Uterus (tissue), 2 donors: Measurements from ENCODE around the gene SMAP2.

Experiments used
- POLR2A ChIP-seq, 2 donors: fragments of 450-650 bp; IDR thresholded peaks; one replicate each; pipeline ENCODE4 v1.6.1; 2016; ENCODE audit warnings: antibody characterized with exemption in 2 of 2, mild to moderate bottlenecking in 1 of 2, moderate library complexity in 1 of 2
- TF ChIP-seq, protein P1 (sequence below), 4 experiments: fragments of 200-600 bp in 2 of 4; fragments of 450-650 bp in 2 of 4; sonication (generic) in 2 of 4; IDR thresholded peaks; one replicate each; pipeline ENCODE4 v1.5.1; 2016 to 2019; ENCODE audit warnings: antibody characterized with exemption in 4 of 4, mild to moderate bottlenecking in 2 of 4, moderate library complexity in 1 of 4

GRCh38 chr1:40432644-40433390 is 59.3 kb downstream of the SMAP2 start:
- TF ChIP-seq, protein P1, sequence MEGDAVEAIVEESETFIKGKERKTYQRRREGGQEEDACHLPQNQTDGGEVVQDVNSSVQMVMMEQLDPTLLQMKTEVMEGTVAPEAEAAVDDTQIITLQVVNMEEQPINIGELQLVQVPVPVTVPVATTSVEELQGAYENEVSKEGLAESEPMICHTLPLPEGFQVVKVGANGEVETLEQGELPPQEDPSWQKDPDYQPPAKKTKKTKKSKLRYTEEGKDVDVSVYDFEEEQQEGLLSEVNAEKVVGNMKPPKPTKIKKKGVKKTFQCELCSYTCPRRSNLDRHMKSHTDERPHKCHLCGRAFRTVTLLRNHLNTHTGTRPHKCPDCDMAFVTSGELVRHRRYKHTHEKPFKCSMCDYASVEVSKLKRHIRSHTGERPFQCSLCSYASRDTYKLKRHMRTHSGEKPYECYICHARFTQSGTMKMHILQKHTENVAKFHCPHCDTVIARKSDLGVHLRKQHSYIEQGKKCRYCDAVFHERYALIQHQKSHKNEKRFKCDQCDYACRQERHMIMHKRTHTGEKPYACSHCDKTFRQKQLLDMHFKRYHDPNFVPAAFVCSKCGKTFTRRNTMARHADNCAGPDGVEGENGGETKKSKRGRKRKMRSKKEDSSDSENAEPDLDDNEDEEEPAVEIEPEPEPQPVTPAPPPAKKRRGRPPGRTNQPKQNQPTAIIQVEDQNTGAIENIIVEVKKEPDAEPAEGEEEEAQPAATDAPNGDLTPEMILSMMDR (IDR thresholded peaks at IDR 0.05) = no peak
- no peak for TF ChIP-seq POLR2A (IDR thresholded peaks at IDR 0.05)
